Stimulated activated CD4-positive, alpha-beta T cell treated with anti-CD3 and anti-CD28 coated beads, Interleukin-12 subunit alpha, Interleukin-12 subunit beta, amount 100 ng/mL, for 4 hours (primary cell): ENCODE measurements around the gene OR10H2.
"Not testable (repeated sequence)": the region's sequence is repeated elsewhere in the genome, so short reads cannot be mapped to it uniquely, and the experiment has no call there.

Experiments used
- DNase-seq: peaks from one replicate; pipeline ENCODE4 v3.0.0-alpha.2; 2020

OR10H2 gene

GRCh38 chr19:15727724-15728123, at the start of gene OR10H2:
TSS of gene OR10H2 (plus strand) at chr19:15728024. CDS start at chr19:15728044, 20 bp downstream.
- DNase-seq, result no peak

GRCh38 chr19:15679089-15679488, 48.7 kb upstream of the OR10H2 start:
- no peak for DNase-seq

GRCh38 chr19:15679865-15680264, 48.0 kb upstream of the OR10H2 start:
- DNase-seq, result not testable (repeated sequence)

GRCh38 chr19:15680478-15681322, 47.1 kb upstream of the OR10H2 start:
- no peak for DNase-seq

GRCh38 chr19:15683411-15683810, 44.4 kb upstream of the OR10H2 start:
- DNase-seq, result no peak

- no peak for DNase-seq
These were observed 43.0 kb upstream of the OR10H2 start for GRCh38 chr19:15684828-15685227.

GRCh38 chr19:15696654-15697194, 31.1 kb upstream of the OR10H2 start:
- no peak for DNase-seq

GRCh38 chr19:15701757-15702533, 25.9 kb upstream of the OR10H2 start:
- no peak for DNase-seq

GRCh38 chr19:15702534-15702930, 25.3 kb upstream of the OR10H2 start:
- DNase-seq, result no peak

GRCh38 chr19:15714638-15715037, 13.2 kb upstream of the OR10H2 start:
- DNase-seq, result no peak

GRCh38 chr19:15715642-15716041, 12.2 kb upstream of the OR10H2 start:
- no peak for DNase-seq

- no peak for DNase-seq
These were observed 10.0 kb upstream of the OR10H2 start for GRCh38 chr19:15717809-15718208.

GRCh38 chr19:15721268-15721667, 6.6 kb upstream of the OR10H2 start:
- DNase-seq, result no peak

- no peak for DNase-seq
These were observed 4.9 kb upstream of the OR10H2 start for GRCh38 chr19:15722956-15723355.

GRCh38 chr19:15730538-15730937, 2.7 kb downstream of the OR10H2 start:
- DNase-seq, result no peak

GRCh38 chr19:15732388-15732787, 4.6 kb downstream of the OR10H2 start:
- no peak for DNase-seq

- DNase-seq, result no peak
These were observed 6.1 kb downstream of the OR10H2 start for GRCh38 chr19:15733895-15734294.

GRCh38 chr19:15737722-15738121, 9.9 kb downstream of the OR10H2 start, which contains the start of gene OR10H3:
TSS of gene OR10H3 (plus strand) at chr19:15737985. CDS start at chr19:15741393, 3,408 bp downstream.
- DNase-seq, result no peak

GRCh38 chr19:15740785-15741184, 13.0 kb downstream of the OR10H2 start:
- no peak for DNase-seq

GRCh38 chr19:15748239-15748638, 20.4 kb downstream of the OR10H2 start:
- no peak for DNase-seq

- no peak for DNase-seq
These were observed 30.6 kb downstream of the OR10H2 start for GRCh38 chr19:15758379-15758778.

GRCh38 chr19:15759962-15760565, 32.2 kb downstream of the OR10H2 start:
- DNase-seq, result no peak

GRCh38 chr19:15769586-15769985, 41.8 kb downstream of the OR10H2 start:
- no peak for DNase-seq
